HG03159 (cell line): ENCODE measurements around the gene SLC41A3.
A peak's percentile ranks its signal among the peaks of the same experiment; 100 is the strongest.
"Not testable (repeated sequence)": the region's sequence is repeated elsewhere in the genome, so short reads cannot be mapped to it uniquely, and the experiment has no call there.

Source experiments
- ATAC-seq: cut with Tn5 transposase; IDR thresholded peaks from one replicate; pipeline ENCODE4 v1.9.1; 2021; ENCODE audit warnings: mild to moderate bottlenecking, moderate library complexity; ENCODE audit not compliant: unreplicated experiment

Gene SLC41A3

GRCh38 chr3:126005951-126006350, 78.0 kb downstream of the SLC41A3 start:
- no peak for ATAC-seq

GRCh38 chr3:126004692-126005091, 79.2 kb downstream of the SLC41A3 start:
- no peak for ATAC-seq

DNA sequence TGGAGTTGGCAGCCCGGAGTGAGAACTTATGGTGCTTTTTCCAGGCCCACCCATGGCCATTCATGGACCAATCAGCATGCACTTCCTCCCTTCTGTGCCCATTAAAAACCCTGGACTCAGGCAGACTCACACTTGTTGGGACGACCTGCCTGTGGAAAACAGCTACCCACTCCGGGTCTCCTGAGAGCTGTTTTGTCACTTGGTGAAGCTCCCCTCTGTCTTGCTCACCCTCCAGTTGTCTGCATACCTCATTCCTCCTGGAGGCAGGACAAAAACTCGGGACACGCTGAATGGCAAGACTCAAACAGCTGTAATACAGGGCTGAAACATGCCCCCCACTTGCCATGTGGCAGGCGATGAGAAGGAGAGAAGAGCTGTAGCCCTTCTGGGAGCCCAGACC, 79.7 kb downstream of the SLC41A3 start:
- no peak for ATAC-seq

- no peak for ATAC-seq
Measured at GRCh38 chr3:126003447-126004190, 80.3 kb downstream of the SLC41A3 start.

DNA sequence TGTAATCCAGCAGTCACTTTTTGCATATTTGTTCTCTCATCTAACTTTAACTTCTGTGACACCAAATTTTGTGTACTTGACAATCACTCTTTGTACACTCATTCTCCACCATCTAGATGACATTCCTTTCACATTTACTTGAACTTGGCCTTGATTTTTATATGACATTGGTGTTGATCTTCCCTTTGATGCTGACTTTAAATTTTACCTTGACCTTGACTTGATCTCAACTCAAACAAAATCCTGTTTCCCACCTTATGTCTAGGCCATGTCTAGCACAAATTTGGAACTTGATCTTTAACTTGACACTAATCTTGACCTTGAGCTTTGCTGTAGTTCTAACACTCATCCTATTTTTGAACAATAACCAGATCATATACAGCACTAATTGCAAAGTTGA, 81.7 kb downstream of the SLC41A3 start:
- no peak for ATAC-seq

DNA sequence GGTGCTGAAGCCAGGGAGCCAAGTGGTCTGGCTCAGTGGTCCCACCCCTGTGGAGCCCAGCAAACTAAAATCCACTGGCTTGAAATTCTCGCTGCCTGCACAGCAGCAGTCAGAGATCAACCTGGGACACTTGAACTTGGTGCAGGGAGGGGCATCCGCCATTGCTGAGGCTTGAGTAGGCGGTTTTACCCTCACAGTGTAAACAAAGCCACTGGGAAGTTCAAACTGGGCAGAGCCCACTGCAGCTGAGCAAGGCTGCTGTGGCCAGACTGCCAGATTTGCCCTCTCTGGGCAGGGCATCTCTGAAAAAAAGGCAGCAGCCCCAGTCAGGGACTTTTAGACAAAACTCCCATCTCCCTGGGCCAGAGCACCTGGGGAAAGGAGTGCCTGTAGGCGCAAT, 87.2 kb downstream of the SLC41A3 start:
- ATAC-seq = not testable (repeated sequence)

DNA sequence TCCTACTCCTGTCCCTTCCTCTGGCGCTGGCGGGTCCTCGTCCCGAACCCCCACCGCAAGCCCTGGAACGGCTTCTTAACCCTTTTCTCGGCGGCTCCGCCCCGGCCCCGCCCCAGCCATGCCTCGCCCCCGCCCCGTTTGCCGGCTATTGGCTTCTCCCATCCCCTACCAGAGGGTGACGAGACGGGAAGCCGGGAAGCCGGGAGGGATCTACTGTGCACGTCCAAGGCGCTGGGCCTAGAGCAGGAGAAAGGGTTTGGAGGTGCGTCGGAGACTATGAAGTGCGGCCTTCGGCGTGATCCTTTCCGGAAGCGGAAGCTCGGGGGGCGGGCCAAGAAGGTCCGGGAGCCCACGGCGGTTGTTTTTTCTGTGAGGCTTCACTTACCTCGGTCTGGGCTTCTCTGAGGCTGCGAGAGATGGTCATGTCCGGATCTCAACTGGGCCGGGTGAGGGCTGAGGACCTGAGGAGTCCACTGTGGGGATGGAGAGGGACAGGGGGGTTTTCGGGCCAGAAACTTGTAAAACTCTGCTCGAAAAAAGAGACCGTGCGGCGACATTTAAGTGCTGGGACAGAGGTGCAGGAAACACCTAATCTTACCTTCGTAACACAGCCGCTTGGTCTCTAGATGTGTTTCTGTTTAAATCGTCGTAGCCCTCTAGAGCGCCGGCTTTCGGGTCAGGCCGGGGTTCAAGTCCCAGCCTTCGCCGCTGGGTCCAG, 93.5 kb downstream of the SLC41A3 start:
- peak; percentile 96 for ATAC-seq

- not testable (repeated sequence) for ATAC-seq
Measured at GRCh38 chr3:125984951-125985350, 99.0 kb downstream of the SLC41A3 start.

- ATAC-seq = not testable (repeated sequence)
Measured at GRCh38 chr3:125977104-125977503, 106.8 kb downstream of the SLC41A3 start.

GRCh38 chr3:125976003-125976390, 107.9 kb downstream of the SLC41A3 start:
- ATAC-seq = not testable (repeated sequence)

- not testable (repeated sequence) for ATAC-seq
Measured at GRCh38 chr3:125975245-125976002, 108.5 kb downstream of the SLC41A3 start.

DNA sequence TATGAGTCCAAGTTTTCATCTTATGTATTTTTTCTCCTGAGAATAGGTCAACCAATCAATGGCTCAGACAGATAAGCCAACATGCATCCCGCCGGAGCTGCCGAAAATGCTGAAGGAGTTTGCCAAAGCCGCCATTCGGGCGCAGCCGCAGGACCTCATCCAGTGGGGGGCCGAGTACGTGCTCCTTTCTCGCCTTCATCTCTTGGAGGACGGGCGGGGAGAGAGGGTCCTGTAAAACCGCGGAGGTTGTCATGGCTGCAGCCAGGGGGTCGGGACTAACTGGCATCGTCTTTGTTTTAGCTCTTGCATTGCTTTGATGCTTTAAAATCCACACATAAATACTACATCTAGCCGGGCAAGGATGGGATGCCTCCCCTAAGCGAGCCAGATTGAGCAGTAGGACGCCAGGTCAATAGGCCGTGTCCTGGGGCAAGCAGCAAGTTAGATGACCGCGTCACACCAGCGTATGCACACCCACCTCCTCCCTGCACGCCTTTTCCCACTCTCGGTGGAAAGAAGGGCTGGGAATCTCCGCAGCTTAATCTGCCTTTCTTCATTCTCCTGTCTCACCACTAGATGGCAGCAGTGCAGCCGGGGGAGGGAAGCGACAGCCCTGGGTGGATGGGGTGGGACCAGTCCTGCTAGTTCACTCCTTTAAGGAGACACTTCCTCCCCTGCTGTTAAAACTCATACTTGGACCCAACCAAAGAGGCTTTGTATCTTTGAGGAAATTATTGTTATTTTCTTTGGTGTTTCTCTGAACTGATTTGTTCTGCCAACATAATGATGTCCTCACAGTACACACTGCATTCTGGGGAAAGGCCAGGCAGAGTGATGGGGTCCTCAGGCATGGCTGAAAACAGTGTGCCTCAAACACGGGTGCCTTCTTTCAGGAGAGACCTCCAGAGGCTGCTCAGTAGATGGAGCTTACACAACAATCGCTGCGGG, 111.7 kb downstream of the SLC41A3 start:
- ATAC-seq = not testable (repeated sequence)

DNA sequence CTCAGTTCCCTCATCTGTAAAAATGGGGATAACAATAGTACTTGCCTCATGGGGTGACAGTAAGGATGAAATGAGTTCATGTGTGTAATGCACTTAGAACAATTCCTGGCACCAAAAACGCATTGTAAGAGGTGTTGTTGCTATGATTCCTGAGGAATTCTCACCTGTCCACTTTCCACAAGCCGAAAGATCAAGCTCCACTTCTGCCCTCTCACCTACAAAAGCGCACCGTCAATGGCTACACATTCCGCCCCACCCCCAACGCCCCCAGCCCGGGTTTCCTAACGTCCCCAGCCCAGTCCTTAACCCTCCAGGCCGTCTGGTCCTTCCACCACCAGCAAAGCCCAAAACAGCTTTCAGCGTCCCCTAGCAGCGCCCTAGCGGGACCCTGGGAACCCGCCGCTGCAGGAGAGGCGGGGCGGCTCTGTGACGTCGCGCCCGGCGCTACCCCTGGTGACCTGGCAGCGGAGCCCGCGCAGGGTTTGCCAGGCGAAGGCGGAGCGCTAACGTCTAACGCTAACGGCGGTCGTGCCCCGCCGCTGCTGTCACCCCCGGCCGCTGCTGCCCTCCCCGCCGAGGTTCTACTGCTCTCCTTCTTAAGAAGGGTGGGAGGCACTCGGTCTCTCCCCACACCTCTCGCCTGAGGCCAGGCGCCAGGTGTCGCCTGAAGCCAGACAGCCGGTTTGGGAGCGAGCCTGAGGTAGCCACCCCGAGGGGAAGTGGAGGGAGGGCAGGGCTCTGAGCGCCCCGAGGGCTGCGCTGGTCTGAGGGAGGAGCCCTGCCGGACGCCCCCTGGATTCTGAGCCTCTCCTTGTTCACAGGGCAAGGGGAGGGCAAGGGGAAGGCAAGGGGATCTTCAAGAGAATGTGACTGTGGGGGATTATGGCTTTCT, 115.0 kb downstream of the SLC41A3 start, which contains the start of gene ROPN1B:
ROPN1B (plus strand) TSS at position 478 of the 892 bp plus-strand sequence. CDS start 2,877 bp downstream, outside the sequence.
- ATAC-seq = not testable (repeated sequence)

DNA sequence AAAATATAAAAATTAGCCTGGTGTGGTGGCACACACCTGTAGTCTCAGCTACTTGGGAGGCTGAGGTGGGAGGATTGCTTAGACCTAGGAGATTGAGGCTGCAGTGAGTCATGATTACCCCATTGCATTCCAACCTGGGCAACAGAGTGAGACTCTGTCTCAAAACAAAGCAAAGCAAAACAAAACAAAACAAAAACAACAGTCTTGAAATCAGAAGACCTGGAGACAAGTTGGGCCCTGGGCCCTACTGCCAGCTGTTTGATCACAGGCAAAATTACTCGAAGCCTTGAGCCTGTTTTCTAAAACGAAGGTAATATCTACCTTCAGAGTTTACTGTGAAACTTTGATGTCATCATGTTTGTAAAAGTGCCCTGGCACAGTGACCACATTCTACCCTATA, 115.8 kb downstream of the SLC41A3 start:
- not testable (repeated sequence) for ATAC-seq

DNA sequence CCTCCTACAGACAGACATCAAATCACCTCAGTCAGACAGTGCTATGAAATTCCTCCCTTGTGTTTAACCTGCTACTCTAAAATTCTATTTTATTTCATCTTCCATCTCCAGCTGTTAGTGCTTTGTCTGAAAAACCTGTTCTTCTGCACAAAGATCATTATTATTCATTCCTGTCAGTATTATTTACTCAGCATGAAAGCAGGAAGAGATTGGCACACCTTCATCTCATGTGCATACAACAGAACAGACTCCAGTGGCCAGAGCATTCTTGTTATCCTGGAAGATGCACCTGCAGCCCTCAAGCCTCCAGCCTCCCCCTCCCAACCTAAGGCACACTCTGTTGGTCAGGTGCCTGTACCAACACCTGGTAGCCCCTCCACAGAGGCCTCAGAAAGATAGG, 116.8 kb downstream of the SLC41A3 start:
- ATAC-seq = no peak

DNA sequence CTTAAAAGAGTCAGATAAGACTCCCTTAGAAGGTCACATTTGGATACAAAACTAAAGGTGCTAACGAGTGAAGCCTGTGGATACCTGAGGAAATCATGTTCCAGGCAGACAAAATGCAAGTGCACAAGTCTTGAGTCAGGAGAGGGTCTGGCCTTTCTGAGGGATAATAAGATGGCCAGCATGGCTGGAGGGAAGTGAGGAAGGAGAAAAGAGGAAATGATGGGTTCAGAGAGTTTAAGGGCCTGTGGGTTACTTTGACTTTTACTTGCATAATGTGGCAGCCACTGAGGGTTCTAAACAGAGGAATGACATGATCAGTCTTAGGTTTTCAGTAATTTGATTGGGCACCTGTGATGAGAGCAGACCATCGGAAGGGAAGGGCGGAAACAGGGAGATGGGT, 118.4 kb downstream of the SLC41A3 start:
- ATAC-seq = no peak

GRCh38 chr3:125963834-125964233, 120.1 kb downstream of the SLC41A3 start:
- ATAC-seq = not testable (repeated sequence)

GRCh38 chr3:125961289-125961589, 122.7 kb downstream of the SLC41A3 start:
- ATAC-seq = no peak

DNA sequence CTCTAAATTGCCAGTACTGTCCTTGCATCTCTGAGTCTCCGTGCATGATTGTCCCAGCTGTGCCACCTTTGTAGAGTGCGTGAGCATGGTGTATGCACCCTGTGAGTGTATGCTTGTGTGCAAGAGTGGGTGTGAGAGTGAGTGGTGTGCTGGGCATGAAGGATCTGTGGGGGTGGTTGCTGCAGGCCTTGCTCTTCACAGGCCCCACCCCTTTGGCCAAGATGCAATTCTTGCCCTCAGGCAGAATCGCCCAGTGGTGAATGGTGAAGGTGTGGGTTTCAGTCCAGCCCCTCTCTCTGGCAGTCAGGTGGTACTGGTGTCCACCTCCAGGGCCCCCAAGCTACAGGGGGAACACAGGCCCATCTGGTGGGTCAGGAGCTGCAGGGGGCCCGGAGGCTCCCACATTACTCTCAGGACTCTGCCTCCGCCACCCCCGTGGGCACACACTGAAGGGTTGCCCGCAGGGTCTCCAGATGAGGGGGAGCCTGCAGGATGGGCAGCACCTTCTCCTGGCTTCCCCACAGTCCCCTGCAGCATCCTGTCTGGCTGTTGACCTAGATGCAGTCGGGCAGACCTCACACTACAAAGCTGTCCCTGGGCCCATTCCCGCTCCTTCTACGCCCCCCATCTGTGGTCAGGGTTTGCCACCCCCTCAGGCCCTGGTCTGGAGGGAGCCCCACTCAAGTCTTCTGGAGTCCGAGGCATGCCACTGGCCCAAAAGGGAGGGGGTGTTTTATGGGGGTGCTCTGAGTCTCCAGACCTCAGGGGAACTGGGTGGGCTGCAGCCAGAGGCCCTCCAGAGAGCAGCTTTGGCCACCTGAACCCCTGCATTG, 123.3 kb downstream of the SLC41A3 start:
- no peak for ATAC-seq
